HG03565 (cell line): ENCODE results near the gene TEN1.
"Not testable (repeated sequence)": the region's sequence is repeated elsewhere in the genome, so short reads cannot be mapped to it uniquely, and the experiment has no call there.

Source experiments
- ATAC-seq: cut with Tn5 transposase; IDR thresholded peaks from one replicate; pipeline ENCODE4 v1.9.1; 2021; ENCODE audit warnings: mild to moderate bottlenecking, moderate library complexity; ENCODE audit not compliant: unreplicated experiment

TEN1 gene

GRCh38 chr17:75978938-75979704, at the start of gene TEN1, which contains the start of gene ACOX1:
TSS of gene TEN1 (plus strand) at chr17:75979240. CDS start at chr17:75986193, 6,953 bp downstream.
TSS of gene ACOX1 (minus strand) at chr17:75979166. CDS start at chr17:75979073, 93 bp downstream.
- peak; percentile 66 for ATAC-seq

DNA sequence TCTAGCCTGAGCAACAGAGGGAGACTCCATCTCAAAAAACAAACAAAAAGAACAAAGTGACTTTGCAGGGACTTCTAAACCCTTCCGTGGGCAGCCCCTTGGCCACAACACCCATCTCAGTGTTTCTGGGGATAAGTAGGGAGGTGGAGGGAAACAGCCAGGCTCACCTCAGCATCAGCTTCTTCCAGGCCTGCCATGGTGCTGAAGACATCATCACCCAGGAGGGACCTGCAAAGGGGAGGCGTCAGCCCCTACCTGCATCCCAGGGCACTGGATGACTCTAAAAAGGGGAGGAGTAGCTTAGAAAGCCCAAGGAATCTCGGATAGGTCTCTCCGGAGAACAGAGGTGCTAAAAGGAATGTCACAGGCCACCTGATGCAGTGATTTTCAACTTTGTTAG, 48.0 kb upstream of the TEN1 start:
- no peak for ATAC-seq

GRCh38 chr17:75932852-75933251, 46.2 kb upstream of the TEN1 start:
- no peak for ATAC-seq

DNA sequence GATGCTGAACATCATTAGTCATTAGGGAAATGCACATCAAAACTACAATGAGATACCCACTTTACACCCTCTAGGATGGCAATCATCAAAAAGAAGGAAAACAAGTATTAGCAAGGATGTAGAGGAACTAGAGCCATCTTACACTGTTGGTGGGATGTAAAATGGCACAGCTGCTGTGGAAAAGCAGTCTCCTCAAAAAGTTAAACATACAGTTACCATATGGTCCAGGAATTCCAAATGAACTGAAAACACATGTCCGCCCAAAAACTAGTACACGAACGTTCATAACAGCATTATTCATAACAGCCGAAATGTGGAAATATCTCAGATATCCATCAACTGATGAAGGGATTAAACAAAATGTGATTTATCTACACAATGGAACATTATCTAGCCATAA, 45.2 kb upstream of the TEN1 start:
- no peak for ATAC-seq

- no peak for ATAC-seq
These were observed 41.4 kb upstream of the TEN1 start for GRCh38 chr17:75937652-75938051.

- ATAC-seq, result peak; percentile 86
These were observed 38.2 kb upstream of the TEN1 start, which contains the start of gene FBF1 for GRCh38 chr17:75940727-75941441. TSS of gene FBF1 (minus strand) at chr17:75941042. CDS start at chr17:75938149, 2,893 bp downstream.

DNA sequence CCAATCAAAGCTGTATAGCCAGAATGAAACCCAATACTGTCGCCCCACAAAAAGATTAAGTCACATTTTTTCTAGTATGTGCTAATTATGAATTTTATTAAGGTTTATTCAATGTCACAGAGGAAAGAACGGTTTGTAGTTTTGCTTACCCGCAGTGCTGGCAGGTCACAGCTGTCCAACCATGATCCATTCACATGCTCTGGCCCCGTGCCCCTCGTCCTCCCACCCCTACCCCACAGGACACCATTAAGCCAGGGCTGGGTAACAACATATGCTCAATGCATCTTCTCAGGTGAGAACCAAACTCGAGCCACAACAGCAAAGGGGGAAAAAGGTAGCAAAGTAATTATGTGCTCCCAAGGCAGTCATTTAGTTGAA, 37.6 kb upstream of the TEN1 start:
- ATAC-seq, result no peak

GRCh38 chr17:75942473-75942872, 36.6 kb upstream of the TEN1 start:
- ATAC-seq, result no peak

GRCh38 chr17:75943491-75943890, 35.5 kb upstream of the TEN1 start:
- no peak for ATAC-seq

GRCh38 chr17:75945211-75945610, 33.8 kb upstream of the TEN1 start:
- no peak for ATAC-seq

DNA sequence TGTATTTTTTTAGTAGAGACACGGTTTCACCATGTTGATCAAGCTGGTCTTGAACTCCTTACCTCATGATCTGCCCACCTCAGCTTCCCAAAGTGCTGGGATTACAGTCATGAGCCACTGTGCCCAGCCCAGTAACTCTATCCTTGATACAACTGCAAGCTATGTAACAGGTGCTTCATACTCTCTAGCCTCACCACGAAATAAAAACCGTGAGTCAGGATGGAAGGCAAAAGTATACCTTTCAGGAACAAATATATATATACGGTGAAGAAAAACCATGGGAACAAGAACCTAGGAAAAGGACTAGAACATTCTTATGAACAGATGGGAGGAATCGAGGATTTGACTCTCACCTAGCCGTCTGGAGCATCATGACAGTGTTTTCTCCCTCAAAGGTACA, 28.6 kb upstream of the TEN1 start:
- ATAC-seq, result no peak

GRCh38 chr17:75950855-75951554, 28.0 kb upstream of the TEN1 start:
- ATAC-seq, result no peak

GRCh38 chr17:75959051-75959838, 19.8 kb upstream of the TEN1 start:
- ATAC-seq, result no peak

DNA sequence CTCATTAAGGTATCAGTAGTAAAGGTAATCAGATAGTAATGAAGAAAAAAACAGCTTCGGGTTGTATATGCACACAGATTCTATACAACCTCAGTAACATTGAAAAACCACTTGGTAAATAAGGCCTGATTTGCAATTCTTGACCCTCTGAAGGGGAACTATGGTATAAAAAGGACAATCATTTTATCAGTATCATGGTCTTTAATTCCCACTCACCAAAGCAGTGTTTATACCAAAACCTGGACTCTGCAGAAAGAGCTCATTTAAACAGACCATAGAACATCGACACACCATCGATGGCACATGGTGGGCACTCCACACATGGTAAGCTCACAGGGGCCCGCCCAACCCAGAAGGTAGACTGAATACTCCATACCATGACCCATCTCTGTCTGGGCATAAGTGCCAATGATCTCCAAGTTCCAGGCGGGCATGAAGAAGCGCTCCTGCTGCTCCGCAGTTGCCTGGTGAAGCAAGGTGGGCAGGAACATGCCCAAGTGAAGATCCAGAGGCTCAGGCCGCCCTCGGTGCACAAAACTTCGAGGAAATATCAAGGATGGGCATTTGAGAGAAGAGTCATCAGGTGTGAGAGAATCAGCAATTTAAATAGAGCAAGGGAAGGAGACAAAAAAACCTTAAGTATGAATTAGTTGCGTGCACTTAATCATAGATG, 19.1 kb upstream of the TEN1 start:
- ATAC-seq, result no peak

DNA sequence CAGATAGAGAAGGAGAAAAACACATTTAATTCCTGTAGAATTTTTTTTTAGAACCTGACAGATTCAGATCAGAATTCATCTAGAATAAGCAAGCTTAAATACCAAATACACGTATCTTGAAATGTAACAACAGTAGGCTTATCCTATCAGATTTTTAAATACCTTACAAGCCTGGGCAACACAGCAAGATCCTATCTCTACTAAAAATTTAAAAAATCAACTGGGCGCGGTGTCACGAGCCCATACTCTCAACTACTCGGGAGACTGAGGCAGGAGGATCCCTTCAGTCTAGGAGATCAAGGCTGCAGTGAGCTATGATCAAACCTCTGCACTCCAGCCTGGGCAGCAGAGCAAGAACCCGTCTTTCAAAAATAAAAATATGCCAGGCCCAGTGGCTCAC, 13.6 kb upstream of the TEN1 start:
- ATAC-seq, result no peak

DNA sequence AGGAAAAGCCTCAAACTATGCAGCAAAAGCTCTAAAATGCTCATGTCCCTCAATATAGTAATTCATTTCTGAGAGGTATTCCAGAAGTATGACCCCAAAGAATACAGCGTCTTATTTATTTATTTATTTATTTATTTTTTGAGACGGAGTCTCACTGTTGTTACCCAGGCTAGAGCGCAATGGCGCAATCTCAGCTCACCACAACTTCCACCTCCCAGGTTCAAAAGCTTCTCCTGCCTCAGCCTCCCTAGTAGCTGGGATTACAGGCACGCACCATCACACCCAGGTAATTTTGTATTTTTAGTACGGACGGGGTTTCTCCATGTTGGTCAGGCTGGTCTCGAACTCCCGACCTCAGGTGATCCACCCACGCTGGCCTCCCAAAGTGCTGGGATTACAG, 10.0 kb upstream of the TEN1 start:
- ATAC-seq, result not testable (repeated sequence)

DNA sequence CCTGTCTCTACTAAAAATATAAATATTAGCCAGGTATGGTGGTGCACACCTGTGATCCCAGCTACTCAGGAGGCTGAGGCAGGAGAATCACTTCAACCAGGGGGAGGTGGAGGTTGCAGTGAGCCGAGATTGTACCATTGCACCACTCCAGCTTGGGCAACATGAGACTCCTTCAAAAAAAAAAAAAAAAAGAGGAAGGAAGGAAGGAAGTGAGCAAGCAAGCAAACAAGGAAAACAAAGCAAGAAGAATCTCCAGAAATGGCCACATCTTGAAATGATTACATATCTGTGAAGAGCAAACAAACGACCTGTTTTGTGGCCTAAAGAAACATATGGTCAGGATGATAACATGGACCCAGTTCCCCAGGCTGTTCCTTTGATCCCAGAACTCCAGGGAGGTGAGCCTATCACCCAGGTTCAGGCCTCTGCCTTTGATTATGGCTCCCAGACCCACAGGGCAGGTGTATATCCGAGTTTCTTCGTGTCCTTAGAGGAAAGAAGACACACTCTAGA, 9.0 kb upstream of the TEN1 start:
- no peak for ATAC-seq

DNA sequence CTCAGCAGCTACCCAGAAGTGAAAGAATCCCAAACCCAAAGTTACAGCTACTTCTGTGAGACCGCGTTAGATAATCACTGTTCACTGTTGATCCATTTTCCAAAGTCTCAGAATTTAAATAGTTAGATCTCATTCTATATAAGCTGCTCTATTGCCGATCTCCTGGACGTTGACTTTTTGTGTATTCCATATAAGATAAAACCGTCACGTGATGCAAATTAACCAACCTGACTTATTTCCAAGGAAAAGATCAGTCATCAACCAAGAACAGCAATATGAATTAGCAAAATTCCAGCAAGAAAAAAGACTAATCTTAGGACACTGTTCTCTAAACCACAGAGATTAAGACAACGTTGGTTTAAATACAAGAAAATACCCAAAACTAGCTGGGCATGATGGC, 8.4 kb upstream of the TEN1 start:
- ATAC-seq, result no peak

DNA sequence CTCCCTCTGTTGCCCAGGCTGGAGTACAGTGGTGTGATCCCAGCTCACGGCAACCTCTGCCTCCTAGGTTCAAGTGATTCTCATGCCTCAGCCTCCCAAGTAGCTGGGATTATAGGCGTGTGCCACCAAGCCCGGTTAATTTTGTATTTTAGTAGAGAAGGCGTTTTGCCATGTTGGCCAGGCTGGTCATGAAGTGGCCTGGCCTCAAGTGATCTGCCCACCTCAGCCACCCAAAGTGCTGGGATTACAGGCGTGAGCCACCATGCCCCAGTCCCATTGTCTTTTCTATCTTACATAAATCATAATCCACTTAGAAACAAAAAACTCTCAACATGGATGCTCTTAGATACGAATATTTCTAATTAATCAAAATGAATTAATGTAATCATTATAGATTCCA, 3.9 kb upstream of the TEN1 start:
- ATAC-seq, result not testable (repeated sequence)

- no peak for ATAC-seq
These were observed 3.3 kb upstream of the TEN1 start for GRCh38 chr17:75975757-75976174.
